Measurements from ENCODE around the gene GARS1.

Gene GARS1, protein sequence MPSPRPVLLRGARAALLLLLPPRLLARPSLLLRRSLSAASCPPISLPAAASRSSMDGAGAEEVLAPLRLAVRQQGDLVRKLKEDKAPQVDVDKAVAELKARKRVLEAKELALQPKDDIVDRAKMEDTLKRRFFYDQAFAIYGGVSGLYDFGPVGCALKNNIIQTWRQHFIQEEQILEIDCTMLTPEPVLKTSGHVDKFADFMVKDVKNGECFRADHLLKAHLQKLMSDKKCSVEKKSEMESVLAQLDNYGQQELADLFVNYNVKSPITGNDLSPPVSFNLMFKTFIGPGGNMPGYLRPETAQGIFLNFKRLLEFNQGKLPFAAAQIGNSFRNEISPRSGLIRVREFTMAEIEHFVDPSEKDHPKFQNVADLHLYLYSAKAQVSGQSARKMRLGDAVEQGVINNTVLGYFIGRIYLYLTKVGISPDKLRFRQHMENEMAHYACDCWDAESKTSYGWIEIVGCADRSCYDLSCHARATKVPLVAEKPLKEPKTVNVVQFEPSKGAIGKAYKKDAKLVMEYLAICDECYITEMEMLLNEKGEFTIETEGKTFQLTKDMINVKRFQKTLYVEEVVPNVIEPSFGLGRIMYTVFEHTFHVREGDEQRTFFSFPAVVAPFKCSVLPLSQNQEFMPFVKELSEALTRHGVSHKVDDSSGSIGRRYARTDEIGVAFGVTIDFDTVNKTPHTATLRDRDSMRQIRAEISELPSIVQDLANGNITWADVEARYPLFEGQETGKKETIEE

DNA sequence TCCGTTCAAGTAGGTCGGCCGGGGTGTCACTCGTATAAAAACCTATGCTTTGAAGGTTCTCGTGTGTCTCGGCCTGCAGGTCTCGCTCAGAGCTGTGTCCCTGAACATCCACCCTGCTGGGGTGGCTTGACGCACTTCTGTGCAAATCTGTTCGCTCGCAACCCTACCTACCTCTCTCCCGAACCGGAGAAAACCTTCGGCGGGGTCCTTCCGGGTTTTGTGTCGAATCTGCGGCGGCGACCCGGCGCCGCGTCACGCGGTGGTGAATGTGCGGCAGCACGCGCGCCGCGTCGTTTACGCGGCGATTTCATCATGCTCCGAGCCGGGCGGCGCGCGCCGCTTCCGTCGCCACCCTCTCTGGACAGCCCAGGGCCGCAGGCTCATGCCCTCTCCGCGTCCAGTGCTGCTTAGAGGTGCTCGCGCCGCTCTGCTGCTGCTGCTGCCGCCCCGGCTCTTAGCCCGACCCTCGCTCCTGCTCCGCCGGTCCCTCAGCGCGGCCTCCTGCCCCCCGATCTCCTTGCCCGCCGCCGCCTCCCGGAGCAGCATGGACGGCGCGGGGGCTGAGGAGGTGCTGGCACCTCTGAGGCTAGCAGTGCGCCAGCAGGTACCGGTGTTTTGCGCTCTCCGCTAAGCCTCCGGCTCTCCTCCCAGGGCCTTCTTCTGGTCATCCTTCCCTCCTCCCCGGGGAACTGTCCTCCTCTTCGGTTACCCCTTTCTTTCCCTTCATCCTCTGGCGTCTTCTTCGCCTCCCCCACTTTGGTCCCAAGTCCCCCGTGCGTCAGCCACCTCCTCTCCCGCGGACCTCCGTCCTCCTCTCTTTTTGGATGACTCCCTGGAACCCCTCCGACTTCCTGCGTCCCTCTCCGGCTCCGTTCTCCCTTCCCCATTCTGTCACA lies at the start of gene GARS1:
TSS of gene GARS1 (plus strand) at position 339 of the 896 bp plus-strand sequence. CDS start at position 383, 44 bp downstream.
- DNase-seq (ENCODE audit: low read depth, low spot score) = peak; percentile 20
- Histone ChIP-seq H3K9ac (ENCODE audit: insufficient read length) (peak within 1 kb of the TSS; percentile 95), H3K4me3 (peak within 1 kb of the TSS; percentile 99), H3K36me3 (ENCODE audit: insufficient read depth, low read length) (peaks cover 38% of the 10 kb centered on the region), H3K9me3 (ENCODE audit: low read depth, low read length) (no peaks in the 10 kb centered on the region), H3K27ac (peak within 1 kb of the TSS; percentile 91)
- no peak for TF ChIP-seq EZH2 (IDR thresholded peaks at IDR 0.05)
- TF ChIP-seq POLR2AphosphoS5 (IDR thresholded peaks at IDR 0.05; ENCODE audit: borderline replicate concordance, low read depth, low read length) = peak; percentile 92

DNA sequence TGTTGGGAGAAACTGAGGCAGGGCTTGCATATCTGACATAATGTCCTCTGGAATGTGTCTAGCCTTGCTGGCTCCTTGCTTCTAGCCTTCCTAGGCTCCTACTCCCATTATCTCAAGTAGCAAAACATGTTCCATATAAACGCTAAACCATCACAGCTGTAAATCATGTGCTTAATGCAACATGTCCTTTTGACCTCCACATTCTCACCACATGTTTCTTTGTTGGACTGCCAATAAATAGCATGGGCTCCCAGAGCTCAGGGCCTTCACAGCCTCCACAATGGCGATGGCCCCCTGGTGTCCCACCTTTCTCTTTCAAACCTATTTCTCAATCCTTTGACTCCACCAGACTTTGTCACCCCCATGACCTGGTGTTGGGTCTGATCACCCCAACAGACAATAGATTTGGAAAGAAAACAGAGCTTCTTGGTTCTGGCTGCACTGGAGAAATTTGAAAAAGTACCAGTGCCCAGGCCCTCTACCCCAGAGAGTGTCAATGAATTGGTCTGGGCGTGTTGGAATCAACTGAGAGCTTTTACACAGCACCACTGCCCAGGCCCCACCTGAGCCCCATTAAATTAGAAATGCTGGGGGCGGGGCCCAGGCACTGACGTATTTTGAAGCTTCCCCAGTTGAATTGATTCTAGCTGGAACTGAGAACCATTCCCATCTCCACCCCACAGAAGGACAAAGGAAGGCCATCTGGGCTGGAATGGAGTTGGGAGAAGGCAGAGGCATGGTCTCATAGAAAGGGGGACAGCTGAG lies 48.7 kb upstream of the GARS1 start:
- no peak overlapping the region for H3K27ac ChIP-seq
- no peak overlapping the region for H3K4me3 ChIP-seq
- no peak for TF ChIP-seq POLR2AphosphoS5 (IDR thresholded peaks at IDR 0.05; ENCODE audit: borderline replicate concordance, low read depth, low read length)
- TF ChIP-seq EZH2 (IDR thresholded peaks at IDR 0.05) = no peak
- no peak for TF ChIP-seq FOXP2 (optimal IDR thresholded peaks at IDR 0.05; ENCODE audit: control extremely low read depth, extremely low read length, insufficient read depth)
- H3K9ac ChIP-seq (ENCODE audit: insufficient read length) = no peak overlapping the region
- no peaks in the 10 kb centered on the region for H3K9me3 ChIP-seq (ENCODE audit: low read depth, low read length)
- no peaks in the 10 kb centered on the region for H3K36me3 ChIP-seq (ENCODE audit: insufficient read depth, low read length)
- no peak for DNase-seq (ENCODE audit: low read depth, low spot score)

DNA sequence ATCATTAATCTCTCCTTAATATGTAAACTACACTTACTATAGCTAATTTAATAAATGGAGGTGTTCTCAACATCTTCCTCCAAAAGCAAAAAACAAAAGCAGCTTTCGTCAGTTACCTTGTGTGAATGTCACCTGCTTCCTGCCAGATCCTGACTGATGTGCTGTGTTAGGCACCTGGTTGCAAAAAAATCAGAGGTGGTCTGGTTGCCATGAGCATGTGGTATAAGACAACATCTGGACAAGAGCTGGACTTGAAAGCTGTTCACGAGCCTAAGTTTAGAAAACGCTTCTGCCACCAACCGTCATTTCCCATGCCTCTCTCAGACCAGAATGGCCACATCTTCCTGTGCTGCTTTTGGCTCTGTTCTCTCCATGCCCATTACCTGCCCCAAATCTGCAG lies 48.1 kb upstream of the GARS1 start:
- Histone ChIP-seq H3K36me3 (ENCODE audit: insufficient read depth, low read length) (no peaks in the 10 kb centered on the region), H3K4me3 (no peak overlapping the region), H3K9ac (ENCODE audit: insufficient read length) (no peak overlapping the region), H3K9me3 (ENCODE audit: low read depth, low read length) (no peaks in the 10 kb centered on the region), H3K27ac (no peak overlapping the region)
- TF ChIP-seq EZH2 (IDR thresholded peaks at IDR 0.05) (no peak), FOXP2 (optimal IDR thresholded peaks at IDR 0.05; ENCODE audit: control extremely low read depth, extremely low read length, insufficient read depth) (no peak), POLR2AphosphoS5 (IDR thresholded peaks at IDR 0.05; ENCODE audit: borderline replicate concordance, low read depth, low read length) (no peak)
- DNase-seq (ENCODE audit: low read depth, low spot score) = no peak

DNA sequence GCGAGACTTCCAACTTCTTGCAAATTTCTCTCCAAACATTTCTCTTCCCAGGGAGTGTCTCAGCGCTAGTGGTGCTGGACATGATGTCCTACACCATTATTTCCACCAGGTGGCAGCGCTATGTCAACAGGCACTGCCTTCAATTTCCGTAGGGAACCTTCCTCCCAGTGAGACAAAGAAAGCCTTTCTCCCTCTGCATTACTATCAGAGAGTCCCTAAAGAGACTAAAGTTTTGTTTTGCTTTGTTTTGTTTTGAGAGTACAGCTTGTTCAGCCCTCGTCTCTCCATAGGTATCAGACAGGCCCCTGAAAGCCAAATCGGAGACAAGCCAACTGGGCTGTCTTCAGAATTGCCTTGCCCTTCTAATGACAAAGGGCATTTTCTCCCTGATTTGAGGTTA lies 45.8 kb upstream of the GARS1 start:
- Histone ChIP-seq H3K36me3 (ENCODE audit: insufficient read depth, low read length) (no peaks in the 10 kb centered on the region), H3K9me3 (ENCODE audit: low read depth, low read length) (no peaks in the 10 kb centered on the region), H3K4me3 (no peak overlapping the region), H3K27ac (no peak overlapping the region), H3K9ac (ENCODE audit: insufficient read length) (no peak overlapping the region)
- no peak for TF ChIP-seq EZH2 (IDR thresholded peaks at IDR 0.05)
- TF ChIP-seq FOXP2 (optimal IDR thresholded peaks at IDR 0.05; ENCODE audit: control extremely low read depth, extremely low read length, insufficient read depth) = no peak
- no peak for TF ChIP-seq POLR2AphosphoS5 (IDR thresholded peaks at IDR 0.05; ENCODE audit: borderline replicate concordance, low read depth, low read length)
- DNase-seq (ENCODE audit: low read depth, low spot score) = peak; percentile 10

DNA sequence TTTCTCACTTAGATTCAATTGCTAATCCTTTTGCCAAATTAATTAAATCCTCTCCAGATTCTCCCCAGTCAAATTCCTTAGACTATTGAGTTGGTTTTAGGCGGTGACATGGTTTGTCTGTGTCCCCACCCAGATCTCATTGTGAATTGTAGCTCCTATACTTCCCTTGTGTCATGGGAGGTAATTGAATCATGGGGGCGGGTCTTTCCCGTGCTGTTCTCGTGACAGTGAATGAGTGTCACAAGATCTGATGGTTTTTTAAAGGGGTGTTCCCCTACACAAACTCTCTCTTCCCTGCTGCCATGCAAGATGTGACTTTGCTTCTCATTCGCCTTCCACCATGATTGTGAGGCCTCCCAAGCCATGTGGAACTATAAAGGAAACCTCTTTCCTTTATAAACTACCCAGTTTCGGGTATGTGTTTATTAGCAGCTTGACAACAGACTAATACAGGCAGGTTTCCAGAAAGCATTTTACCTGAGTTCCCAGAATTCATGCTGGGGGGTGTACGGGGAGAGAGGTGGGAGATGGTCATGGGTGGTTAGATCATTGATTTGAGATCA lies 44.7 kb upstream of the GARS1 start:
- no peak overlapping the region for H3K27ac ChIP-seq
- H3K36me3 ChIP-seq (ENCODE audit: insufficient read depth, low read length) = no peaks in the 10 kb centered on the region
- H3K4me3 ChIP-seq = no peak overlapping the region
- no peak overlapping the region for H3K9ac ChIP-seq (ENCODE audit: insufficient read length)
- DNase-seq (ENCODE audit: low read depth, low spot score) = no peak
- no peak for TF ChIP-seq FOXP2 (optimal IDR thresholded peaks at IDR 0.05; ENCODE audit: control extremely low read depth, extremely low read length, insufficient read depth)
- no peak for TF ChIP-seq EZH2 (IDR thresholded peaks at IDR 0.05)
- no peak for TF ChIP-seq POLR2AphosphoS5 (IDR thresholded peaks at IDR 0.05; ENCODE audit: borderline replicate concordance, low read depth, low read length)
- H3K9me3 ChIP-seq (ENCODE audit: low read depth, low read length) = no peaks in the 10 kb centered on the region

DNA sequence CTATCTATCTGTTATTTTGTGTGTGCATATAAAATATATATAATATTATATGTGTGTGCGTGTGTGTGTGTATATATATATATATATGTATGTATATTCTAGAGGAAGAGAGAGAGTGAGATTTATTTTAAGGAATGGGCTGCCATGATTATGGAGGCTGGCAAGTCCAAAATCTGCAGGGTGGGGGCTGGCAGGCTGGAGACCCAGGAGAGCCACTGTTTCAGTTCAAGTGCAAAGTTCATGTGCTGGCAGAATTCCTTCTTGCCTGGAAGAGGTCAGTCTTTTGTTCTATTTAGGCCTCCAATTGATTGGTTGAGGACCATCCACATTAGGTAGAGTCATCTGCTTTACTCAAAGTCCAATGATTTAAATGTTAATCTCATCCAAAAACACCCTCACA lies 42.3 kb upstream of the GARS1 start:
- Histone ChIP-seq H3K4me3 (no peak overlapping the region), H3K9ac (ENCODE audit: insufficient read length) (no peak overlapping the region), H3K9me3 (ENCODE audit: low read depth, low read length) (no peaks in the 10 kb centered on the region), H3K36me3 (ENCODE audit: insufficient read depth, low read length) (no peaks in the 10 kb centered on the region), H3K27ac (no peak overlapping the region)
- no peak for DNase-seq (ENCODE audit: low read depth, low spot score)
- TF ChIP-seq FOXP2 (optimal IDR thresholded peaks at IDR 0.05; ENCODE audit: control extremely low read depth, extremely low read length, insufficient read depth) = no peak
- no peak for TF ChIP-seq EZH2 (IDR thresholded peaks at IDR 0.05)
- no peak for TF ChIP-seq POLR2AphosphoS5 (IDR thresholded peaks at IDR 0.05; ENCODE audit: borderline replicate concordance, low read depth, low read length)

DNA sequence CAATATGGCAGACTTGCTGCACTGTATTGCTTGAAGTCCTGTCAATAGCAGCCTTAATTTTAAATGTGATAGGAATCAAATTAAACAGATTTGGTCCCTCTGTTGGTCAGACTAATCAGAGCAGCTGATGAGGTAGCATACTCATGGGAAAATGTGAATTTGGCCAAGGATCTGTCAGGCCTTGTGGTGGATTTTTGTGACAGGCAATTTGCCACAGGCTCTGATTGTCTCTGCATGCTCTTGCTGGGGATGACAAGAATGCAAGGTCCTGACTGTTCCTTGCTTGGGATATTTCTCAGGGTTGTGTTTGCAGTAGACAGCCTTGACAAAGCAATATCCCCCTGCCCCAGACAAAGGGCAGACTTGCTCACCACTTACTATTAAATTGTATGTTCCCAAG lies 41.5 kb upstream of the GARS1 start:
- no peak for TF ChIP-seq EZH2 (IDR thresholded peaks at IDR 0.05)
- no peak for TF ChIP-seq POLR2AphosphoS5 (IDR thresholded peaks at IDR 0.05; ENCODE audit: borderline replicate concordance, low read depth, low read length)
- no peak for TF ChIP-seq FOXP2 (optimal IDR thresholded peaks at IDR 0.05; ENCODE audit: control extremely low read depth, extremely low read length, insufficient read depth)
- no peak for DNase-seq (ENCODE audit: low read depth, low spot score)
- H3K4me3 ChIP-seq = no peak overlapping the region
- H3K36me3 ChIP-seq (ENCODE audit: insufficient read depth, low read length) = no peaks in the 10 kb centered on the region
- no peak overlapping the region for H3K27ac ChIP-seq
- H3K9ac ChIP-seq (ENCODE audit: insufficient read length) = no peak overlapping the region
- H3K9me3 ChIP-seq (ENCODE audit: low read depth, low read length) = no peaks in the 10 kb centered on the region

Measured in SK-N-MC (cell line).